NCI-H526 (cell line): ENCODE data around the gene TNFSF10.
"Not testable (repeated sequence)": the region's sequence is repeated elsewhere in the genome, so short reads cannot be mapped to it uniquely, and the experiment has no call there.

Experiments
- DNase-seq, 2 experiments: peaks; one replicate each; lab custom pipeline; 2025; lab: John Stamatoyannopoulos, UW

The TNFSF10 gene

GRCh38 chr3:172543884-172544283 lies 20.7 kb upstream of the TNFSF10 start:
- no peak for DNase-seq

- no peak for DNase-seq
These were observed 20.2 kb upstream of the TNFSF10 start for GRCh38 chr3:172543419-172543818.

- DNase-seq = no peak
These were observed 19.8 kb upstream of the TNFSF10 start for GRCh38 chr3:172542999-172543398.

GRCh38 chr3:172541945-172542488 lies 18.8 kb upstream of the TNFSF10 start:
- DNase-seq = no peak

GRCh38 chr3:172540049-172540448 lies 16.8 kb upstream of the TNFSF10 start:
- DNase-seq = no peak

- no peak for DNase-seq
These were observed 16.0 kb upstream of the TNFSF10 start for GRCh38 chr3:172539273-172539672.

- DNase-seq = no peak
These were observed 15.3 kb upstream of the TNFSF10 start for GRCh38 chr3:172538368-172539151.

- DNase-seq = no peak
These were observed 14.4 kb upstream of the TNFSF10 start for GRCh38 chr3:172537507-172538158.

- DNase-seq = no peak
These were observed 13.8 kb upstream of the TNFSF10 start for GRCh38 chr3:172536993-172537419.

- DNase-seq = no peak
These were observed 13.3 kb upstream of the TNFSF10 start for GRCh38 chr3:172536505-172536904.

- DNase-seq = no peak
These were observed 7.3 kb upstream of the TNFSF10 start for GRCh38 chr3:172530566-172530965.

GRCh38 chr3:172530101-172530561 lies 6.9 kb upstream of the TNFSF10 start:
- DNase-seq = no peak

- no peak for DNase-seq
These were observed 5.4 kb upstream of the TNFSF10 start for GRCh38 chr3:172528677-172529076.

- no peak for DNase-seq
These were observed 4.1 kb upstream of the TNFSF10 start for GRCh38 chr3:172527306-172527705.

GRCh38 chr3:172525116-172525613 lies 1.9 kb upstream of the TNFSF10 start:
- no peak for DNase-seq

- DNase-seq = no peak
These were observed 1.4 kb upstream of the TNFSF10 start for GRCh38 chr3:172524611-172525010.

GRCh38 chr3:172521837-172522726 lies 1.1 kb downstream of the TNFSF10 start:
- DNase-seq = not testable (repeated sequence)

GRCh38 chr3:172520301-172520831 lies 2.9 kb downstream of the TNFSF10 start:
- no peak for DNase-seq

- DNase-seq = peak in 1 of 2 experiments; percentile 16
These were observed 3.5 kb downstream of the TNFSF10 start for GRCh38 chr3:172519740-172520139.

- peak; percentile 29 to 33 for DNase-seq
These were observed 4.1 kb downstream of the TNFSF10 start for GRCh38 chr3:172518929-172519640.
